A549 (cell line): Measurements from ENCODE around the gene KCNH3. TPM values are rescaled to one million over a fixed set of nuclear protein-coding genes. Genes with fewer than 3 reads are reported as not detected.

Source experiments
- ATAC-seq, 2 experiments: fragments of 200-7000 bp in 1 of 2; fragments of >200 bp in 1 of 2; cut with Nextera tagmentation in 1 of 2; cut with Tn5 transposase in 1 of 2; 3 replicates each; pipeline versions ENCODE4 v1.8.0 to v1.9.1; 2018 to 2020; ENCODE audit warnings: mild to moderate bottlenecking in 1 of 2, moderate library complexity in 1 of 2
- CTCF ChIA-PET: fragments of 300-600 bp; sonication (Branson Sonifier 250); formaldehyde crosslinking; extraction: SDS; loops from one replicate; lab custom pipeline; 2021; ENCODE audit warnings: antibody characterized with exemption, inconsistent platforms; lab: Yijun Ruan, JAX
- POLR2A ChIA-PET: fragments of 350-600 bp; formaldehyde crosslinking; extraction: SDS; loops from one replicate; lab custom pipeline; 2021; ENCODE audit warnings: antibody characterized with exemption, inconsistent platforms; lab: Yijun Ruan, JAX
- DNase-seq, 2 experiments: peaks; one replicate each; pipeline versions ENCODE4 v3.0.0 to v3.0.0-alpha.2; 2011 to 2016; ENCODE audit warnings: low read depth in 1 of 2, low spot score in 1 of 2
- FAIRE-seq: peaks from 2 replicates; lab custom pipeline; 2011; peaks lifted over from hg19 to GRCh38; lab: Jason Lieb, UNC
- H3K27ac ChIP-seq, 2 experiments: fragments of >200 bp; sonication (Bioruptor Twin); formaldehyde crosslinking; 3 replicates each; pipeline ENCODE4 v1.5.1; 2016 to 2017
- H3K4me1 ChIP-seq: fragments of >200 bp; sonication (Bioruptor Twin); formaldehyde crosslinking; 3 replicates; pipeline ENCODE4 v1.6.1; 2016
- H3K4me2 ChIP-seq: fragments of >200 bp; sonication (Bioruptor Twin); formaldehyde crosslinking; 3 replicates; pipeline ENCODE4 v1.6.1; 2016
- H3K4me3 ChIP-seq: fragments of >200 bp; sonication (Bioruptor Twin); formaldehyde crosslinking; 3 replicates; pipeline ENCODE4 v1.5.1; 2016
- H3K9me3 ChIP-seq: fragments of >200 bp; sonication (Bioruptor Twin); formaldehyde crosslinking; 3 replicates; pipeline ENCODE4 v1.6.1; 2016
- BHLHE40 ChIP-seq: IDR thresholded peaks from 2 replicates; pipeline ENCODE4 v1.6.1; 2012; ENCODE audit warnings: low read depth, low read length, inconsistent platforms
- CHD2 ChIP-seq: fragments of 150-350 bp; IDR thresholded peaks from 2 replicates; pipeline ENCODE4 v1.6.1; 2014; ENCODE audit warnings: low read length; ENCODE audit not compliant: partially characterized antibody
- CHD4 ChIP-seq: fragments of 200-600 bp; sonication (generic); IDR thresholded peaks from 2 replicates; pipeline ENCODE4 v1.6.1; 2016; ENCODE audit warnings: antibody characterized with exemption, mild to moderate bottlenecking, borderline replicate concordance
- FOSB ChIP-seq: fragments of 250-450 bp; sonication (Bioruptor Pico); IDR thresholded peaks from 2 replicates; pipeline ENCODE4 v1.5.0; 2020; ENCODE audit warnings: mild to moderate bottlenecking, moderate library complexity
- FOSL2 ChIP-seq, 2 experiments: fragments of 450-650 bp in 1 of 2; fragments of >200 bp in 1 of 2; sonication (Bioruptor Twin) in 1 of 2; formaldehyde crosslinking; IDR thresholded peaks; 2 replicates each; pipeline versions ENCODE4 v1.5.0 to v1.6.1; 2016 to 2020; ENCODE audit warnings: mild to moderate bottlenecking in 1 of 2, moderate library complexity in 1 of 2
- GATA3 ChIP-seq: IDR thresholded peaks from 2 replicates; pipeline ENCODE4 v1.6.1; 2012; ENCODE audit warnings: borderline replicate concordance
- HDAC2 ChIP-seq: fragments of 200-600 bp; sonication (generic); IDR thresholded peaks from 2 replicates; pipeline ENCODE4 v1.6.1; 2016
- HOXA7 ChIP-seq: fragments of 250-450 bp; sonication (Bioruptor Pico); IDR thresholded peaks from 2 replicates; pipeline ENCODE4 v1.5.0; 2020; ENCODE audit warnings: mild to moderate bottlenecking, moderate library complexity
- HOXB13 ChIP-seq: fragments of 250-450 bp; sonication (Bioruptor Pico); IDR thresholded peaks from 2 replicates; pipeline ENCODE4 v1.5.0; 2020; ENCODE audit warnings: low read depth, mild to moderate bottlenecking, moderate library complexity
- JUNB ChIP-seq: fragments of >200 bp; sonication (Bioruptor Twin); formaldehyde crosslinking; IDR thresholded peaks from 2 replicates; pipeline ENCODE4 v1.6.1; 2016
- MAFK ChIP-seq: fragments of 450-650 bp; IDR thresholded peaks from 2 replicates; pipeline ENCODE4 v1.6.1; 2014; ENCODE audit not compliant: partially characterized antibody
- MAZ ChIP-seq: fragments of 150-350 bp; IDR thresholded peaks from 2 replicates; pipeline ENCODE4 v1.6.1; 2014; ENCODE audit warnings: antibody characterized with exemption, low read depth, low read length, borderline replicate concordance
- PHF8 ChIP-seq: fragments of 200-600 bp; sonication (generic); IDR thresholded peaks from 2 replicates; pipeline ENCODE4 v1.6.1; 2016; ENCODE audit warnings: low read depth, mild to moderate bottlenecking, antibody characterized with exemption, moderate library complexity, borderline replicate concordance
- POLR2A ChIP-seq: IDR thresholded peaks from 2 replicates; pipeline ENCODE4 v1.6.1; 2012; ENCODE audit warnings: mild to moderate bottlenecking, low read length
- RAD21 ChIP-seq, 2 experiments: fragments of >200 bp in 1 of 2; sonication (Bioruptor Twin) in 1 of 2; formaldehyde crosslinking in 1 of 2; IDR thresholded peaks in 1 of 2; conservative IDR thresholded peaks in 1 of 2; 2 replicates in 1 of 2; 3 replicates in 1 of 2; pipeline ENCODE4 v1.6.1; 2012 to 2018; ENCODE audit warnings: inconsistent platforms in 1 of 2
- RARB ChIP-seq: fragments of 250-450 bp; sonication (Bioruptor Pico); IDR thresholded peaks from 2 replicates; pipeline ENCODE4 v1.8.0; 2021; ENCODE audit warnings: mild to moderate bottlenecking, moderate library complexity
- SREBF2 ChIP-seq: fragments of 450-650 bp; IDR thresholded peaks from 2 replicates; pipeline ENCODE4 v1.6.1; 2014; ENCODE audit warnings: mild to moderate bottlenecking, moderate library complexity
- ZC3H11A ChIP-seq: fragments of 450-650 bp; IDR thresholded peaks from 2 replicates; pipeline ENCODE4 v1.6.1; 2014; ENCODE audit warnings: antibody characterized with exemption, mild to moderate bottlenecking
- ZFP36 ChIP-seq: fragments of 450-650 bp; IDR thresholded peaks from 2 replicates; pipeline ENCODE4 v1.6.1; 2014; ENCODE audit warnings: borderline replicate concordance; ENCODE audit not compliant: partially characterized antibody
- WGBS: methylation state at CpG from one replicate; pipeline ENCODE4 v1.1.6; 2017; ENCODE audit errors: missing lambda C conversion rate; 5-methylcytosine and 5-hydroxymethylcytosine counted together
- polyA plus RNA-seq, 4 experiments: library from polyadenylated mRNA; depleted of rRNA in 3 of 4; stranded (reverse); fragments of >200 nt; fragmentation: RNase III in 1 of 4; extraction: RNeasy Plus Mini Kit Qiagen cat#74134 plus additional on column Dnase treatment in 1 of 4; gene quantifications; 2 replicates in 3 of 4; 3 replicates in 1 of 4; pipeline ENCODE4 v1.2.3, GENCODE V29; 2011 to 2017
- TF ChIP-seq, protein P1 (sequence below): fragments of 450-650 bp; IDR thresholded peaks from 2 replicates; pipeline ENCODE4 v1.6.1; 2014; ENCODE audit warnings: antibody characterized with exemption
- TF ChIP-seq, protein P2 (sequence below): fragments of >200 bp; sonication (Bioruptor Twin); formaldehyde crosslinking; IDR thresholded peaks from 2 replicates; pipeline ENCODE4 v1.6.1; 2016

KCNH3 gene
- polyA plus RNA-seq, 2 of the 4 experiments (the other 2 are of a cell fraction), result 1.0 to 2.2 TPM

DNA sequence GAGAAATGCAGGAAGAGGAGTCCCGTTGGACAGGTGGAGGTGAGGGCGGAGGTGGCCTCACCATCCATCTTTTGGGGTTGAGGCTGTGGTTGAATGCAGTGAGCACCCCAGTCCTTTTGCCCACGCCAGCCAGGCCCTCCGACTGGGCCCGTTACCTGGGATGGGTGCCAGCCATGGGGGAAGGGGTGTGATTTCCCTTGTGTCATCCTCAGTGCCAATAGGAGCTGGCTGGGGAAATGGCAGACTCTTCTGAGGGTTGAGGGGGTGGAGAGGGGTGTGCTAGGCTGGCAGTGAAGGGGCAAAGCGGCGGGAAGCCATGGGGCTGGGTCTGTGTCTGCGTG, 9.6 kb downstream of the KCNH3 start:
- TF ChIP-seq, protein P1, sequence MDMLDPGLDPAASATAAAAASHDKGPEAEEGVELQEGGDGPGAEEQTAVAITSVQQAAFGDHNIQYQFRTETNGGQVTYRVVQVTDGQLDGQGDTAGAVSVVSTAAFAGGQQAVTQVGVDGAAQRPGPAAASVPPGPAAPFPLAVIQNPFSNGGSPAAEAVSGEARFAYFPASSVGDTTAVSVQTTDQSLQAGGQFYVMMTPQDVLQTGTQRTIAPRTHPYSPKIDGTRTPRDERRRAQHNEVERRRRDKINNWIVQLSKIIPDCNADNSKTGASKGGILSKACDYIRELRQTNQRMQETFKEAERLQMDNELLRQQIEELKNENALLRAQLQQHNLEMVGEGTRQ, result no peak
- no peak for TF ChIP-seq SREBF2
- TF ChIP-seq HOXA7 (CRISPR knock-in tag), result no peak
- no peak for TF ChIP-seq RARB
- no peak for TF ChIP-seq RAD21 (conservative IDR thresholded peaks at IDR 0.05 in 1 of 2, IDR thresholded peaks at IDR 0.05 in 1 of 2)
- no peak for TF ChIP-seq GATA3
- TF ChIP-seq JUNB, result no peak
- no peak for TF ChIP-seq HDAC2
- TF ChIP-seq PHF8, result no peak
- no peak for TF ChIP-seq MAFK
- CTCF ChIA-PET, result interaction anchor here (0.6 to 6.4 kb wide), 3 partner anchors 32 to 194 kb away, joined by 3 to 38 read pairs (median 3); no protein-coding TSS in a partner anchor
- Histone ChIP-seq H3K9me3 (no peaks in the 10 kb centered on the region), H3K4me2 (no peak overlapping the region), H3K27ac (no peak overlapping the region), H3K4me1 (no peaks in the 10 kb centered on the region), H3K4me3 (no peak overlapping the region)
- FAIRE-seq, result no peak
- no peak for DNase-seq
- WGBS, result 83% methylated on average over 8 of the region's 8 CpGs
- POLR2A ChIA-PET, result no interaction called here
- ATAC-seq, result no peak

DNA sequence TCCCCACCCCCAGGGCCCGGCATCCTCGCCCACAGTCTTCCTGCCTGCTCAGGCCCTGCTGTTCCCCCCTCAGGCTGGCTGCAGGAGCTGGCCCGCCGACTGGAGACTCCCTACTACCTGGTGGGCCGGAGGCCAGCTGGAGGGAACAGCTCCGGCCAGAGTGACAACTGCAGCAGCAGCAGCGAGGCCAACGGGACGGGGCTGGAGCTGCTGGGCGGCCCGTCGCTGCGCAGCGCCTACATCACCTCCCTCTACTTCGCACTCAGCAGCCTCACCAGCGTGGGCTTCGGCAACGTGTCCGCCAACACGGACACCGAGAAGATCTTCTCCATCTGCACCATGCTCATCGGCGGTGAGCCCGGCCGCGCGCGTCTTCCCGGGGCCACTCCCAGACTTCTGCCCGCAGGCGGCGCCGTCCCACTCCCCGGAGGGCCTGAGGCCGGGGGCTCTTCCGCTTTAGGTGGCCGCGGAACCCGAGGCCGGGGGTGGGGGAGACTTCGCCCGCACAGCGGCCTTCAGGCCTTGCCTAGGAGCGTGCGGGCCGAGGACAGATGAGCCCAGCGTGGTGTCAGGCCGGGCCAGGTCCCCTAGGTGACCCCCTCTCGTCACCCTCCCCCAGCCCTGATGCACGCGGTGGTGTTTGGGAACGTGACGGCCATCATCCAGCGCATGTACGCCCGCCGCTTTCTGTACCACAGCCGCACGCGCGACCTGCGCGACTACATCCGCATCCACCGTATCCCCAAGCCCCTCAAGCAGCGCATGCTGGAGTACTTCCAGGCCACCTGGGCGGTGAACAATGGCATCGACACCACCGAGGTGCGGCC, 10.2 kb downstream of the KCNH3 start:
- CTCF ChIA-PET, result interaction anchor here (0.6 to 11.4 kb wide), 6 partner anchors 11 to 218 kb away, joined by 3 to 91 read pairs (median 22); no protein-coding TSS in a partner anchor
- ATAC-seq (no peak), DNase-seq (no peak), FAIRE-seq (no peak)
- no peak overlapping the region for H3K4me2 ChIP-seq
- WGBS, result 91% methylated on average over 53 of the region's 70 CpGs
- POLR2A ChIA-PET, result no interaction called here
- no peaks in the 10 kb centered on the region for H3K9me3 ChIP-seq
- no peak overlapping the region for H3K27ac ChIP-seq
- no peaks in the 10 kb centered on the region for H3K4me1 ChIP-seq
- TF ChIP-seq BHLHE40 (no peak), HDAC2 (no peak), HOXB13 (CRISPR knock-in tag) (no peak), CHD2 (no peak)
- TF ChIP-seq, protein P2, sequence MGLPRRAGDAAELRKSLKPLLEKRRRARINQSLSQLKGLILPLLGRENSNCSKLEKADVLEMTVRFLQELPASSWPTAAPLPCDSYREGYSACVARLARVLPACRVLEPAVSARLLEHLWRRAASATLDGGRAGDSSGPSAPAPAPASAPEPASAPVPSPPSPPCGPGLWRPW, result no peak
- no peak overlapping the region for H3K4me3 ChIP-seq

DNA sequence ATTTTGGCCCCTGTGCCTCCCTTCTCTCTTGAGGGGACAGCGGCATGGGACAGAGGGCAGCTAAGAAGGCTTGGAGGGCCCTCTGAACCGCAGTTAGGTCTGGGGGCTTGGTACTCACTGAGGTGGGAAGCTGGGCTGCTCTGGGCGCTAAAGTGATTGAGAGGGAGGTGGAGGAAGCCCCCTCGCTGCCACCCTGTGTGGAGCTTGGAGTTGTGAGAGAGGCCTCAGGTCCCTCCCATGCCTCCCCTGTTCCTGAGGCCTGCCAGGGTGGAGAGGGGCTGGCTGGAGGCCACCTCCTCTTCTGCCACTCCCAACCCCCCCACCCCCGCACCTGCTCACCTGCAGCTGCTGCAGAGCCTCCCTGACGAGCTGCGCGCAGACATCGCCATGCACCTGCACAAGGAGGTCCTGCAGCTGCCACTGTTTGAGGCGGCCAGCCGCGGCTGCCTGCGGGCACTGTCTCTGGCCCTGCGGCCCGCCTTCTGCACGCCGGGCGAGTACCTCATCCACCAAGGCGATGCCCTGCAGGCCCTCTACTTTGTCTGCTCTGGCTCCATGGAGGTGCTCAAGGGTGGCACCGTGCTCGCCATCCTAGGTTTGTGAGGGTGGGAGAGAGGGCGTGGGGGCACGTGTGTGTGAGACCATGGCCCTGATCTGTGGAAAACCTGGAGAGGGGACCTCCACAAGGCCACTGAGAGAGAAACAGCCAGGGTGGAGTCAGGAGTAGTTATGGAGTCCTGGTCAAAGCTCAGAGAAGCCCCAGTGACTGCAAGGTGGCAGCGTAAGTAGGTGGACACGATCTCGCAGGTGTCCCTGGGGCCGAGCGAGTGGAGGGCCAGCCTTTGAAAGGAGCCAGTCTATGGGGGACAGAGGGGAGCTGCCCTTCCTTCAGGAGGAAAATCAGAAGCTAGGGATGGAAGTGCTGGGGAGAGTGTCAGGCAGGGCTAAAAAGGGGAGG, 11.2 kb downstream of the KCNH3 start:
- H3K4me2 ChIP-seq, result no peak overlapping the region
- ATAC-seq (no peak), FAIRE-seq (no peak)
- POLR2A ChIA-PET, result interaction anchor here (0.7 kb wide), 1 partner anchor 192 kb away, joined by 3 read pairs; no protein-coding TSS in a partner anchor
- H3K4me3 ChIP-seq, result no peak overlapping the region
- H3K9me3 ChIP-seq, result no peaks in the 10 kb centered on the region
- CTCF ChIA-PET, result interaction anchor here (1.1 to 11.4 kb wide), 10 partner anchors 10 to 253 kb away, joined by 3 to 91 read pairs (median 8); partner anchors contain the start of gene KCNH3
- H3K4me1 ChIP-seq, result no peaks in the 10 kb centered on the region
- no peak for TF ChIP-seq BHLHE40
- no peak for TF ChIP-seq FOSB (CRISPR knock-in tag)
- TF ChIP-seq RARB, result no peak
- no peak for TF ChIP-seq ZC3H11A
- TF ChIP-seq, protein P1, result no peak
- no peak for TF ChIP-seq POLR2A
- TF ChIP-seq CHD2, result no peak
- no peak for TF ChIP-seq FOSL2 (IDR thresholded peaks at IDR 0.05)
- TF ChIP-seq FOSL2 (CRISPR knock-in tag; IDR thresholded peaks at IDR 0.05), result no peak
- no peak for TF ChIP-seq CHD4
- TF ChIP-seq MAZ, result no peak
- TF ChIP-seq ZFP36, result no peak
- TF ChIP-seq HDAC2, result no peak
- TF ChIP-seq, all 56 proteins: peak for 0
- H3K27ac ChIP-seq, result no peak overlapping the region
- 90% methylated on average over 21 of the region's 28 CpGs for WGBS
- no peak for DNase-seq
